Uterus (tissue), 4 donors: Measurements from ENCODE around the gene MRPS22. TPM values are rescaled to one million over a fixed set of nuclear protein-coding genes. Genes with fewer than 3 reads are reported as not detected.

Experiments
- DNase-seq, 2 donors: peaks; one replicate each; pipeline ENCODE4 v3.0.0-alpha.2; 2019 to 2020
- H3K27ac ChIP-seq, 2 donors: fragments of 200-600 bp; sonication (generic); 1 replicate in 1 of 2; 2 replicates in 1 of 2; pipeline ENCODE4 v1.5.1; 2016 to 2018
- H3K27me3 ChIP-seq, 2 donors: fragments of 200-600 bp; sonication (generic); one replicate each; pipeline ENCODE4 v1.5.1; 2018 to 2019; ENCODE audit warnings: control low read depth in 1 of 2
- H3K36me3 ChIP-seq, 2 donors: fragments of 200-600 bp; sonication (generic); one replicate each; pipeline ENCODE4 v1.5.1; 2019; ENCODE audit warnings: control low read depth in 1 of 2
- H3K4me1 ChIP-seq, 2 donors: fragments of 200-600 bp; sonication (generic); one replicate each; pipeline ENCODE4 v1.5.1; 2018 to 2019; ENCODE audit warnings: control low read depth in 1 of 2
- H3K4me3 ChIP-seq, 2 donors: fragments of 200-600 bp; sonication (generic); 1 replicate in 1 of 2; 2 replicates in 1 of 2; pipeline ENCODE4 v1.5.1; 2018 to 2019; ENCODE audit warnings: mild to moderate bottlenecking in 1 of 2
- H3K9me3 ChIP-seq, 2 donors: fragments of 200-600 bp; sonication (generic); one replicate each; pipeline ENCODE4 v1.5.1; 2019; ENCODE audit warnings: control low read depth in 1 of 2
- POLR2A ChIP-seq, 2 donors: fragments of 450-650 bp; IDR thresholded peaks; one replicate each; pipeline ENCODE4 v1.6.1; 2016; ENCODE audit warnings: antibody characterized with exemption in 2 of 2, mild to moderate bottlenecking in 1 of 2, moderate library complexity in 1 of 2
- intact Hi-C: fragments of 100-400 bp; cut with DNase I; formaldehyde crosslinking; loops from one replicate; pipeline ENCODE4 v1.15.1; 2023; ENCODE audit warnings: low total_unique reads
- total RNA-seq, 4 donors: library from RNA; depleted of rRNA in 3 of 4; stranded (reverse); fragments of >200 nt in 3 of 4; gene quantifications; one replicate each; pipeline versions ENCODE4 v1.1.0 to v1.2.4, GENCODE V29; 2014 to 2023
- TF ChIP-seq, protein P1 (sequence below), 4 experiments: fragments of 200-600 bp in 2 of 4; fragments of 450-650 bp in 2 of 4; sonication (generic) in 2 of 4; IDR thresholded peaks; one replicate each; pipeline ENCODE4 v1.5.1; 2016 to 2019; ENCODE audit warnings: antibody characterized with exemption in 4 of 4, mild to moderate bottlenecking in 2 of 4, moderate library complexity in 1 of 4
- donor health status: DM: yes; HTN: yes; CAD: no.

Gene MRPS22
- total RNA-seq, 4 donors from 2014 or later, result 47.8 to 118 (median 76.5) TPM

DNA sequence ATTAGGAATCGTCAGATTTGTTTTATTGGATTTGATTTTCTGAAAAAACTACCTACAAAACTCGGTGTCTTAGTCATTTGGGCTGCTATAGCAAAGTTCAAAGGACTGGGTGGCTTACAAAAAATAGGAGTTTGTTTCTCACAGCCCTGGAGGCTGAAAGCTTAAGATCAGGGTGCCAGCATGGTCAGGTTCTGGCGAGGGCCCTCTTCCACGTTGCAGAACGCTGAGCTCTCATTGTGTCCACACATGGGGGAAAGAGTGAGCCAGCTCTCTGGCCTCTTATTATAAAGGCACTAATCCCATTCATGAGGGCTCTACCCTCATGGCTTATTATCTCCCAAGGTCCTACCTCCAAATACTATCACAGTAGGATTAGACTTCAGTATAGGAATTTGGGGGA lies 40.6 kb upstream of the MRPS22 start:
- intact Hi-C loops, result no loop called here
- H3K4me3 ChIP-seq, result no peak overlapping the region
- no peaks in the 10 kb centered on the region for H3K27me3 ChIP-seq
- H3K36me3 ChIP-seq, result no peaks in the 10 kb centered on the region
- no peak for DNase-seq
- no peak overlapping the region for H3K27ac ChIP-seq
- no peak for TF ChIP-seq POLR2A (IDR thresholded peaks at IDR 0.05)
- TF ChIP-seq, protein P1, sequence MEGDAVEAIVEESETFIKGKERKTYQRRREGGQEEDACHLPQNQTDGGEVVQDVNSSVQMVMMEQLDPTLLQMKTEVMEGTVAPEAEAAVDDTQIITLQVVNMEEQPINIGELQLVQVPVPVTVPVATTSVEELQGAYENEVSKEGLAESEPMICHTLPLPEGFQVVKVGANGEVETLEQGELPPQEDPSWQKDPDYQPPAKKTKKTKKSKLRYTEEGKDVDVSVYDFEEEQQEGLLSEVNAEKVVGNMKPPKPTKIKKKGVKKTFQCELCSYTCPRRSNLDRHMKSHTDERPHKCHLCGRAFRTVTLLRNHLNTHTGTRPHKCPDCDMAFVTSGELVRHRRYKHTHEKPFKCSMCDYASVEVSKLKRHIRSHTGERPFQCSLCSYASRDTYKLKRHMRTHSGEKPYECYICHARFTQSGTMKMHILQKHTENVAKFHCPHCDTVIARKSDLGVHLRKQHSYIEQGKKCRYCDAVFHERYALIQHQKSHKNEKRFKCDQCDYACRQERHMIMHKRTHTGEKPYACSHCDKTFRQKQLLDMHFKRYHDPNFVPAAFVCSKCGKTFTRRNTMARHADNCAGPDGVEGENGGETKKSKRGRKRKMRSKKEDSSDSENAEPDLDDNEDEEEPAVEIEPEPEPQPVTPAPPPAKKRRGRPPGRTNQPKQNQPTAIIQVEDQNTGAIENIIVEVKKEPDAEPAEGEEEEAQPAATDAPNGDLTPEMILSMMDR (IDR thresholded peaks at IDR 0.05), result no peak
- H3K9me3 ChIP-seq, result no peaks in the 10 kb centered on the region
- H3K4me1 ChIP-seq, result no peaks in the 10 kb centered on the region

DNA sequence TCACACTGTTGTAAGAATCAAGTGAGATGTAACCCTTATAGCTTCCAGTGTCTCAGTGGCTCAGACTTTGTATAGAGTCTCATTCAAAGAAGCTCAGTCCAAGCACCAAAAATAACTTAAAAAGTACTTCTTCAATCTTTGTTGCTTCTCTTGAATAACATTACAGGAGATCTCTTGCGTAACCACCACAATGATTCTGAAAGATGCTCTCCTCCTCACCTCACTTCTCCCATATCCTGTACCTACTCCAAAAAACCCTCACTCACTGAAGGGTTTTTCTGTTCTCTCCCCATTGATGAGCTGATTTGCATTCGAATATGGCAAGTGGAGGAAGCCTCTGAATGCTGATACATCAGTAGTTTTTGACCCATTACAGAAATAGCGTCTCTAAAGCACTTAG lies 39.4 kb upstream of the MRPS22 start:
- Histone ChIP-seq H3K4me1 (peaks cover 0 to 3% of the 10 kb centered on the region in 2 donors), H3K27ac (no peak overlapping the region), H3K4me3 (no peak overlapping the region), H3K36me3 (no peaks in the 10 kb centered on the region), H3K9me3 (no peaks in the 10 kb centered on the region), H3K27me3 (no peaks in the 10 kb centered on the region)
- TF ChIP-seq POLR2A (IDR thresholded peaks at IDR 0.05), result no peak
- TF ChIP-seq, protein P1 (IDR thresholded peaks at IDR 0.05), result no peak
- DNase-seq, result no peak
- intact Hi-C loops, result no loop called here

DNA sequence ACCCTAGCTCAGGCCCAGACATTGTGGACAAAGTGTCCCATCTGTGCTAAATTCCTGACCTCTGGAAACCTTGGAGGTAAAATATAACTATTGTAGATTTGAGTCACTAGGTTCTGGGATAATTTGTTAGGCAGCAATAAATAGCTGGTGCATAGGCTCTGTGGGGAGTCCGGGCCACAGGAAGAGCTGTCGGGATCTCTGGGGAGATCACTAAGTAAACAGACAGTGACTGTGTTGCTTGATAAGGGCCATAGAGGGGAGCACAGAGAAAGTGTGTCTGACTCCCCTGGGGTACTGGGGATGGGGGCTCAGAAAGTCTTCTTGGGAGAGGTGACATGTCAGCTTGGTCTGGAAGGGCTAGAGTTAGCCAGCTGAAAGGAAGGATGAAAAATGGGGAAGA lies 37.7 kb upstream of the MRPS22 start:
- Histone ChIP-seq H3K27me3 (no peaks in the 10 kb centered on the region), H3K36me3 (no peaks in the 10 kb centered on the region), H3K4me1 (peaks cover 0 to 11% of the 10 kb centered on the region in 2 donors), H3K27ac (no peak overlapping the region), H3K9me3 (no peaks in the 10 kb centered on the region), H3K4me3 (no peak overlapping the region)
- no peak for TF ChIP-seq POLR2A (IDR thresholded peaks at IDR 0.05)
- TF ChIP-seq, protein P1 (IDR thresholded peaks at IDR 0.05), result no peak
- intact Hi-C loops, result no loop called here
- DNase-seq, result no peak

DNA sequence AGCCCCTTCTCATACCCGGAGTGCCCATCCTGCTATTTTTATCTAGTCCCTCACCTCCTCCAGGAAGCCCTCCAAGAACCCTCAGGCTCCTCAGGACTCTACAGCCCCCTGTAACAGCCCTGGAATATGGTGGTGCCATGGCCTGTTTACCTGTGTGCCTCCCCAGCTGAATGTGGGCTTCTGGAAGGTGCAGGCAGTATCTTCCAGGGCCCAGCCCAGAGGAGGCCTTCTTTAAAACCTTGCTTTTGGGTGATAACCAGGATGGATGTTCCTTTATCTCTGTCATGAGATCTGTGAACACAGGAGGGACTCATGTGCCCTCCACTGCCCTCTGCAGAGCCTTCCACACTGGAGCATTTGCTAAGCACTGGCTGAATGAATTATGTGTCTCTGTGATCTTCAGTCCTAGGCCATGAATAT lies 36.7 kb upstream of the MRPS22 start:
- no peaks in the 10 kb centered on the region for H3K27me3 ChIP-seq
- H3K27ac ChIP-seq, result no peak overlapping the region
- TF ChIP-seq POLR2A (IDR thresholded peaks at IDR 0.05), result no peak
- TF ChIP-seq, protein P1 (IDR thresholded peaks at IDR 0.05), result no peak
- intact Hi-C loops, result no loop called here
- H3K9me3 ChIP-seq, result no peaks in the 10 kb centered on the region
- H3K4me1 ChIP-seq, result peaks cover 0 to 11% of the 10 kb centered on the region in 2 donors
- H3K36me3 ChIP-seq, result no peaks in the 10 kb centered on the region
- H3K4me3 ChIP-seq, result no peak overlapping the region
- DNase-seq, result no peak

DNA sequence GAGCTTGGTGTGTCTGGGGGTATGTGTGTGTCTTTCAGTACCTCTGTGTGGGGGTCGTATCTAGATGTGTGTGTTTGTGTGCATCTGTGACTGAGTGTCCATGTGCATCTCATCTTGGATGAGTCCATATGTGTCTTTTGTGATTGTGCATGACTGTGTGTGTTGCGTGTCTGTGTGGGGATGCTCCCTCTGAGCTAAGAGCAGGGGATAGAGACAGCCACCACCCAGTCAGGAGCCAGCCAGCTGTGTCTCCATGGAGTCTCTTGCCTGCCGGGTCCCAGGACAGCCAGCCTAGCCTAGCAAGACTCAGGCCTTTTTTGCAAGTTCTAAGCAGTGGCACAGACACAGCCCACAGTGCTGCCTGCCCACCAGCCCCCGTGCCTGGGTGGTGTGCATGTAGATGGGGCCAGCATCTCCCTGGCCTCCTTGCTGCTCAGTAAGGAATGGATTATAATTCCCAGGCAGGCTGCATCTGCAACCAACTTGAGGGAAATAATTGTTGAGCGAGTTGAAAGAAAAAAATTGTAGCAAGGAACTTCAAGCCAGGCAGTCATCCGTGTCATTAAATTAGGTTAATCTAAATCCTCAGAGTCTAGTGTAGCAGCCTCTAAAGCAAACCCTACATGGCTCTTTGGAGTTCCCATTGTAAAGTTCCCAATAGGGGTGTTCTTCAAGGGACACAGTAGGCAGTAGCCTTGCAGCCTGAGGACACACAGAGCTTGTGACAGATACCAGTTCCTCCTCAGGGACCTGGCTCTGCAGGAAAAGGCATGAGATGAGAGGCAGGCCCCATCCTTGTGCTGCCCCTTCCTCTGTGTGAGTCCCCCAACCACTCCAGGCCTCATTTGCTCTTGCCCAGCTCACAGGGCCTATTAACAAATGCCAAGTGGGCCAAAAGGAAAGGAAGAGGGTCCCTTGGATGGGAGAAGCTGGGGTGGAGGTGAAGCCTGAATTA lies 35.9 kb upstream of the MRPS22 start:
- Histone ChIP-seq H3K27me3 (no peaks in the 10 kb centered on the region), H3K9me3 (no peaks in the 10 kb centered on the region), H3K27ac (no peak overlapping the region), H3K36me3 (no peaks in the 10 kb centered on the region), H3K4me3 (no peak overlapping the region), H3K4me1 (peaks cover 0 to 11% of the 10 kb centered on the region in 2 donors)
- intact Hi-C loops, result no loop called here
- DNase-seq, result no peak
- TF ChIP-seq, protein P1 (IDR thresholded peaks at IDR 0.05), result no peak
- no peak for TF ChIP-seq POLR2A (IDR thresholded peaks at IDR 0.05)
